Right ventricle myocardium inferior (tissue), 1 donor: ENCODE measurements around the gene BRI3BP. TPM values are rescaled to one million over a fixed set of nuclear protein-coding genes. Genes with fewer than 3 reads are reported as not detected.
A peak's percentile ranks its signal among the peaks of the same experiment; 100 is the strongest.
"Not testable (repeated sequence)": the region's sequence is repeated elsewhere in the genome, so short reads cannot be mapped to it uniquely, and the experiment has no call there.

Source experiments
- ATAC-seq: fragments of 200-7000 bp; cut with Tn5 transposase; one replicate; pipeline ENCODE4 v1.9.1; 2020; ENCODE audit warnings: mild to moderate bottlenecking, moderate library complexity
- DNase-seq: peaks from one replicate; pipeline ENCODE4 v3.0.0; 2021; ENCODE audit errors: missing footprints
- intact Hi-C: fragments of 100-400 bp; cut with DNase I; formaldehyde crosslinking; loops from one replicate; pipeline ENCODE4 v1.11.0; 2022
- total RNA-seq: library from RNA; stranded (reverse); fragmentation: NEBNext Ultra II Directional; extraction: Animal tissue kit (Norgen Biotek cat#: 25700); gene quantifications from one replicate; pipeline ENCODE4 v1.2.1, GENCODE V29; 2021
- donor health status: DM: no; HTN: yes; CAD: no; lungs with severe emphysema.

Gene BRI3BP
- total RNA-seq, 1 donor from 2014 or later = 4.1 TPM

- DNase-seq (no peak), ATAC-seq (no peak)
- intact Hi-C loops = no loop called here
These were observed 62.1 kb downstream of the BRI3BP start for GRCh38 chr12:125055591-125055990.

GRCh38 chr12:125056306-125056705 lies 62.9 kb downstream of the BRI3BP start:
- intact Hi-C loops = no loop called here
- ATAC-seq (no peak), DNase-seq (no peak)

- ATAC-seq = no peak
- intact Hi-C loops = no loop called here
These were observed 64.3 kb downstream of the BRI3BP start for GRCh38 chr12:125057708-125058107.

GRCh38 chr12:125061229-125061628 lies 67.8 kb downstream of the BRI3BP start:
- no peak for ATAC-seq
- no peak for DNase-seq
- intact Hi-C loops = no loop called here

More at GRCh38 chr12:125057708-125058107, 64.3 kb downstream of the BRI3BP start:
- DNase-seq = no peak

GRCh38 chr12:125063522-125063921 lies 70.1 kb downstream of the BRI3BP start:
- intact Hi-C loops, DNase-seq, ATAC-seq: not testable (repeated sequence)

GRCh38 chr12:125064492-125064891 lies 71.0 kb downstream of the BRI3BP start:
- ATAC-seq (no peak), DNase-seq (no peak)
- intact Hi-C loops = loop anchor here (2.0 kb wide), 1 partner anchor 14 kb away; no protein-coding TSS in a partner anchor

- peak; percentile 91 for DNase-seq
- peak; percentile 96 for ATAC-seq
- intact Hi-C loops = loop anchor here (2.0 kb wide), 1 partner anchor 14 kb away; no protein-coding TSS in a partner anchor
These were observed 71.8 kb downstream of the BRI3BP start, which contains the start of gene AACS for GRCh38 chr12:125065021-125065918. Gene AACS, plus strand, starts transcription at chr12:125065435. Its CDS starts 150 bp downstream, at chr12:125065585.

GRCh38 chr12:125065919-125066570 lies 72.6 kb downstream of the BRI3BP start:
- ATAC-seq (peak; percentile 1), DNase-seq (no peak)
- intact Hi-C loops = loop anchor here (2.0 kb wide), 1 partner anchor 15 kb away; no protein-coding TSS in a partner anchor

- intact Hi-C loops = no loop called here
- no peak for DNase-seq
- ATAC-seq = no peak
These were observed 74.9 kb downstream of the BRI3BP start for GRCh38 chr12:125068391-125068790.

GRCh38 chr12:125069616-125070015 lies 76.2 kb downstream of the BRI3BP start:
- intact Hi-C loops = no loop called here
- ATAC-seq (peak; percentile 48), DNase-seq (no peak)

- intact Hi-C loops = no loop called here
- ATAC-seq (no peak), DNase-seq (no peak)
These were observed 76.7 kb downstream of the BRI3BP start for GRCh38 chr12:125070112-125070511.

GRCh38 chr12:125070661-125071390 lies 77.4 kb downstream of the BRI3BP start:
- ATAC-seq (no peak), DNase-seq (no peak)
- intact Hi-C loops = no loop called here

- ATAC-seq (no peak), DNase-seq (no peak)
These were observed 78.0 kb downstream of the BRI3BP start for GRCh38 chr12:125071456-125071855.

GRCh38 chr12:125072496-125072895 lies 79.1 kb downstream of the BRI3BP start:
- DNase-seq (no peak), ATAC-seq (no peak)
- intact Hi-C loops = no loop called here

More at GRCh38 chr12:125071456-125071855, 78.0 kb downstream of the BRI3BP start:
- intact Hi-C loops = no loop called here

- intact Hi-C loops, ATAC-seq, DNase-seq: not testable (repeated sequence)
These were observed 80.8 kb downstream of the BRI3BP start for GRCh38 chr12:125074294-125074693.

GRCh38 chr12:125076103-125076502 lies 82.7 kb downstream of the BRI3BP start:
- intact Hi-C loops = no loop called here
- ATAC-seq (no peak), DNase-seq (no peak)

GRCh38 chr12:125079084-125079483 lies 85.6 kb downstream of the BRI3BP start:
- intact Hi-C loops = no loop called here
- ATAC-seq (no peak), DNase-seq (no peak)

GRCh38 chr12:125079648-125080645 lies 86.5 kb downstream of the BRI3BP start:
- ATAC-seq = peak; percentile 96
- no peak for DNase-seq
- intact Hi-C loops = no loop called here
